Bronchial epithelial cell (primary cell): ENCODE results near the gene PPARD. TPM values are rescaled to one million over a fixed set of nuclear protein-coding genes. Genes with fewer than 3 reads are reported as not detected.

Source experiments
- DNase-seq: peaks from one replicate; pipeline ENCODE4 v3.0.0-alpha.2; 2010; ENCODE audit warnings: low read depth
- FAIRE-seq: peaks from 2 replicates; lab custom pipeline; 2011; peaks lifted over from hg19 to GRCh38; lab: Jason Lieb, UNC
- H3K27me3 ChIP-seq: 2 replicates; pipeline ENCODE4 v1.5.1; 2011; ENCODE audit warnings: low read length; ENCODE audit not compliant: control insufficient read depth, insufficient read depth
- H3K36me3 ChIP-seq: 2 replicates; pipeline ENCODE4 v1.5.1; 2011; ENCODE audit warnings: low read length; ENCODE audit not compliant: control insufficient read depth, insufficient read depth
- H3K4me3 ChIP-seq: 2 replicates; pipeline ENCODE4 v1.5.1; 2011; ENCODE audit warnings: mild to moderate bottlenecking, low read depth, low read length, control low read depth
- CTCF ChIP-seq: IDR thresholded peaks from 2 replicates; pipeline ENCODE4 v1.5.1; 2011; ENCODE audit warnings: mild to moderate bottlenecking, moderate library complexity, low read length, control low read depth, inconsistent platforms; ENCODE audit not compliant: insufficient read depth, severe bottlenecking
- total RNA-seq: library from RNA; depleted of rRNA; stranded (reverse); fragments of >200 nt; gene quantifications from 2 replicates; pipeline ENCODE4 v1.2.1, GENCODE V29; 2014

PPARD gene
- total RNA-seq, 1 donor from 2014 or later, result 10.3 TPM

GRCh38 chr6:35442693-35443092 is 100.3 kb downstream of the PPARD start:
- FAIRE-seq (no peak), DNase-seq (no peak)
- no peaks in the 10 kb centered on the region for H3K27me3 ChIP-seq
- no peak for TF ChIP-seq CTCF
- H3K36me3 ChIP-seq, result no peaks in the 10 kb centered on the region
- H3K4me3 ChIP-seq, result no peak overlapping the region

GRCh38 chr6:35443341-35444030 is 101.1 kb downstream of the PPARD start:
- FAIRE-seq (no peak), DNase-seq (no peak)
- no peak overlapping the region for H3K4me3 ChIP-seq
- H3K27me3 ChIP-seq, result no peaks in the 10 kb centered on the region
- H3K36me3 ChIP-seq, result no peaks in the 10 kb centered on the region
- no peak for TF ChIP-seq CTCF

GRCh38 chr6:35445691-35446090 is 103.3 kb downstream of the PPARD start:
- FAIRE-seq, result no peak

DNA sequence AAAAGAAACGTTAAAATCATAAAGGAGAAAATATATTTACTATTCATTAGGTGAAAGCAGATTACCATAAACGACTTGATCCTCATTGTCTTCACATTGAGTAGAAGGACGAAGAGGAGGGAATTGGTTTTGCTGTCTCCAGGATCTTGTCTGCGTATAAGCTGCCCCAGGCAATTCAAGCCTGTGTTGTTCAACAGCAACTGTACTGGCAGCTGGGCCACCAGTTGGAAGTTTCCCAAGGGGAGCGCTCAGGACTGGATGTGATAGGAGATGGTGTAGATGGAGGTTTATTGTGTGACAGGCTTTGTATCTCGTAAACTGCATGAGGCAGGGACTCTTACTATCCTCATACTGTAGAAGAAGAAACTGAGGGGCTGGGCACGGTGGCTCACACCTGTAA is 105.8 kb downstream of the PPARD start:
- no peak for TF ChIP-seq CTCF
- FAIRE-seq, result no peak

More at GRCh38 chr6:35445691-35446090, 103.3 kb downstream of the PPARD start:
- peak; percentile 55 for DNase-seq
- H3K36me3 ChIP-seq, result no peaks in the 10 kb centered on the region
- no peak overlapping the region for H3K4me3 ChIP-seq
- no peaks in the 10 kb centered on the region for H3K27me3 ChIP-seq
- TF ChIP-seq CTCF, result no peak

GRCh38 chr6:35449287-35449881 is 107.0 kb downstream of the PPARD start:
- DNase-seq (peak; percentile 63), FAIRE-seq (no peak)
- Histone ChIP-seq H3K36me3 (no peaks in the 10 kb centered on the region), H3K27me3 (peaks cover 1% of the 10 kb centered on the region), H3K4me3 (no peak overlapping the region)
- TF ChIP-seq CTCF, result peak; percentile 64

More for the DNA sequence above, 105.8 kb downstream of the PPARD start:
- Histone ChIP-seq H3K4me3 (no peak overlapping the region), H3K36me3 (no peaks in the 10 kb centered on the region), H3K27me3 (peaks cover 1% of the 10 kb centered on the region)
- DNase-seq, result no peak
